RWPE2 (cell line): ENCODE data around the gene PLIN5.

Source experiments
- ATAC-seq: fragments of 200-7000 bp; cut with Tn5 transposase; 3 replicates; pipeline ENCODE4 v1.9.1; 2021; ENCODE audit warnings: low read depth
- DNase-seq: peaks from one replicate; pipeline ENCODE4 v3.0.0-alpha.2; 2020; ENCODE audit warnings: low spot score
- H3K27ac ChIP-seq: fragments of 450-650 bp; 2 replicates; pipeline ENCODE4 v1.5.1; 2017; ENCODE audit warnings: mild to moderate bottlenecking; ENCODE audit not compliant: poor library complexity, severe bottlenecking
- H3K27me3 ChIP-seq: fragments of 250-450 bp; sonication (Bioruptor Pico); 2 replicates; pipeline ENCODE4 v1.5.1; 2021; ENCODE audit warnings: mild to moderate bottlenecking, moderate library complexity; ENCODE audit not compliant: insufficient read depth, poor library complexity, severe bottlenecking
- H3K36me3 ChIP-seq: fragments of 250-450 bp; sonication (Bioruptor Pico); 2 replicates; pipeline ENCODE4 v1.5.1; 2020; ENCODE audit warnings: low read depth, mild to moderate bottlenecking, moderate library complexity
- H3K4me1 ChIP-seq: fragments of 250-450 bp; sonication (Bioruptor Pico); 2 replicates; pipeline ENCODE4 v1.5.1; 2021; ENCODE audit warnings: mild to moderate bottlenecking, moderate library complexity; ENCODE audit not compliant: insufficient read depth, poor library complexity, severe bottlenecking
- H3K4me3 ChIP-seq: fragments of 250-450 bp; sonication (Bioruptor Pico); 2 replicates; pipeline ENCODE4 v1.5.1; 2021; ENCODE audit warnings: mild to moderate bottlenecking, moderate library complexity; ENCODE audit not compliant: severe bottlenecking
- H3K9me3 ChIP-seq: fragments of 250-450 bp; sonication (Bioruptor Pico); 2 replicates; pipeline ENCODE4 v1.5.1; 2021; ENCODE audit warnings: mild to moderate bottlenecking, moderate library complexity; ENCODE audit not compliant: severe bottlenecking
- CTCF ChIP-seq: fragments of 450-650 bp; IDR thresholded peaks from one replicate; pipeline ENCODE4 v1.5.1; 2017; ENCODE audit warnings: mild to moderate bottlenecking, moderate library complexity; ENCODE audit not compliant: poor library complexity, severe bottlenecking

Gene PLIN5

DNA sequence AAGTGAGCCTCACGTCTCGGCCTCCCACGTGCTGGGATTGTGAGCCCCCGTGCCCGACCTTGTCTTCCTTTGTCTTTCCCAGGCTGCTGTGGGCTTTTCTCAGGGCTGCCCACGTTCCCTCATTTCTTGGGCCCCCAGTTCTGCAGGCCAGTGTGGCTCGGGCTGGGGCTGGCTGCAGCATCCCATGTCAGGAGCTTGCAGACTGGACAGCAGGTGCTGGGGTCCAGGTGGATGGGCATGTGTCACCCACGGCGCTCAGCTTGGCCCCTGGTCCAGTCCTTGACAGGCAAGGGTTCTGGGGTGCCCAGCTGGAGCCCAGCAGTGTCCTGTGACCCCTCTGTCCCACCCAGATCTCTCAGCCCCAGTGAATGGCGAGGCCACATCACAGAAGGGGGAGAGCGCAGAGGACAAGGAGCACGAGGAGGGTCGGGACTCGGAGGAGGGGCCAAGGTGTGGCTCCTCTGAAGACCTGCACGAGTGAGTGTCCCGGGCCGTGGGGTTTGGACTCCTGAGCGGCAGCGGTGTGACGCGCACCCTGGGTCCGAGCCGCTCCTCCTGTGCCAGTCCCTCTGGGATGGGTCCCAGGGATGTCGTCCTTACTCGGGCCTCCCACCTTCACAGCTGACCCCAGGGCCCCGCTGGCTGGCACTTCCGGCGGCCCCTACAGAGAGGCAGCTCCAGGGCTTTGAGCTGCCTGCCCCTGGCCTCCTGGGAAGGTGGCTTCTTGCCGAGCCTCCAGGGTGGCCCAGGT, 34.0 kb downstream of the PLIN5 start:
- no peak overlapping the region for H3K4me3 ChIP-seq
- H3K36me3 ChIP-seq, result peaks cover 15% of the 10 kb centered on the region
- no peaks in the 10 kb centered on the region for H3K27me3 ChIP-seq
- TF ChIP-seq CTCF, result no peak
- ATAC-seq (no peak), DNase-seq (peak; percentile 44)
- H3K9me3 ChIP-seq, result no peaks in the 10 kb centered on the region
- H3K27ac ChIP-seq, result no peak overlapping the region
- no peaks in the 10 kb centered on the region for H3K4me1 ChIP-seq

GRCh38 chr19:4499855-4500254, 35.2 kb downstream of the PLIN5 start:
- Histone ChIP-seq H3K27me3 (no peaks in the 10 kb centered on the region), H3K9me3 (no peaks in the 10 kb centered on the region), H3K36me3 (peaks cover 21% of the 10 kb centered on the region), H3K27ac (no peak overlapping the region), H3K4me3 (no peak overlapping the region), H3K4me1 (no peaks in the 10 kb centered on the region)
- DNase-seq (peak; percentile 39), ATAC-seq (no peak)
- TF ChIP-seq CTCF, result no peak

DNA sequence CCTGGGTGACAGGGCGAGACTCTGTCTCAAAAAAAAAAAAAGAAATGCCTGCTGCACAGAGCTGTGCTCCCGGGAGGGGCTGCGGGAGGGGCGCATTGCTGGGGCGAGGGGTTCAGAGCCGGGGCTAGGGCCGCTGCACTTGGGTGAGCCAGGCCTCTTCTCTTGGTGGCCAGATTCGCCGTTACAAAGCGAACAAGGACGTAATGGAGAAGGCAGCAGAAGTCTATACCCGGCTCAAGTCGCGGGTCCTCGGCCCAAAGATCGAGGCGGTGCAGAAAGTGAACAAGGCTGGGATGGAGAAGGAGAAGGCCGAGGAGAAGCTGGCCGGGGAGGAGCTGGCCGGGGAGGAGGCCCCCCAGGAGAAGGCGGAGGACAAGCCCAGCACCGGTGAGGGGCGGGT, 35.7 kb downstream of the PLIN5 start:
- Histone ChIP-seq H3K27me3 (no peaks in the 10 kb centered on the region), H3K9me3 (no peaks in the 10 kb centered on the region), H3K4me3 (no peak overlapping the region), H3K4me1 (no peaks in the 10 kb centered on the region), H3K36me3 (peaks cover 23% of the 10 kb centered on the region), H3K27ac (no peak overlapping the region)
- peak; percentile 32 for DNase-seq
- ATAC-seq, result no peak
- no peak for TF ChIP-seq CTCF

DNA sequence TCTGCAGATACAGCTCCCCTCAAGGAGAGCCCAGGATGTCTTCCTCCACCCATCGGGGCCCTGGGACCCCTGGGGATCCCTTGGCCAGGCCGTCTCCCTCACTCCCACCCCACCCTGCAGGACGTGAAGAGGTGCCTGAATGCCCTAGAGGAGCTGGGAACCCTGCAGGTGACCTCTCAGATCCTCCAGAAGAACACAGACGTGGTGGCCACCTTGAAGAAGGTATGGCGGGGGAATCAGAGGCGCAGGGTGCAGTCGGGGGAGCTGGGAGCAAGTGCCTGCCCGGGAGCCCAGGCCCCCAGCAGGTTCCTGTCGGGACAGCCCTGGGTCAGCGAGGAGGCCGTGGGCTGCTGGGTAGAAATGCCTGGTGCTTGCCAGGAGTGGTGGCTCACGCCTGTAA, 36.3 kb downstream of the PLIN5 start:
- Histone ChIP-seq H3K27me3 (no peaks in the 10 kb centered on the region), H3K4me3 (no peak overlapping the region), H3K36me3 (peaks cover 26% of the 10 kb centered on the region), H3K4me1 (no peaks in the 10 kb centered on the region), H3K27ac (no peak overlapping the region), H3K9me3 (no peaks in the 10 kb centered on the region)
- no peak for ATAC-seq
- peak; percentile 38 for DNase-seq
- TF ChIP-seq CTCF, result no peak

DNA sequence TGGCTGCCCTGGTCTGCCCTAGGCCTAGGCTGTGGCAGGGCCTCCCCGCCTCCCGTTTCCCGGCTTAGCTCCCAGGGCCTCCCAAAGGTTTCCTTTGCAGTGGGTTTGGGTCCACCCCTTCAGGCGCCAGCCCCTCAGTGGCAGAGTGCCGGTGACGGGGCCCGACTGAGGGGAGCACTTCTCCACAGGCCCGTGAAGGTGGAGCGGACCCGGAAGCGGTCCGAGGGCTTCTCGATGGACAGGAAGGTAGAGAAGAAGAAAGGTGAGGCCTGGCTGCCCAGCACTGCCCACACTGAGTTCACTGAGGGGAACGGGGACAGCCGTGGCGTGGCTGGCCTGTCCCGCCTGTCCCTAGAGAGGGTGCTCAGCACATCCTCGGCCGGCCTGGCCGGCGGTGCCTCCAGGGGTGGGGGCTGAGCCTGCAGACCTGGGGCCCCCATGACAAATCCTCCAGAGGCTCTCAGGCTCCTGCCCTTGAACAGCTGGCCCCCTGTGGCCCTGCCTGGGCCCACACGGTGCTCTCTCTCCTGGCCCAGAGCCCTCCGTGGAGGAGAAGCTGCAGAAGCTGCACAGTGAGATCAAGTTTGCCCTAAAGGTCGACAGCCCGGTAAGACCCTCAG, 37.1 kb downstream of the PLIN5 start:
- H3K4me3 ChIP-seq, result no peak overlapping the region
- ATAC-seq (no peak), DNase-seq (peak; percentile 58)
- no peak overlapping the region for H3K27ac ChIP-seq
- TF ChIP-seq CTCF, result no peak
- H3K27me3 ChIP-seq, result no peaks in the 10 kb centered on the region
- no peaks in the 10 kb centered on the region for H3K9me3 ChIP-seq
- no peaks in the 10 kb centered on the region for H3K4me1 ChIP-seq
- H3K36me3 ChIP-seq, result peaks cover 31% of the 10 kb centered on the region
